Keratinocyte (primary cell): Measurements from ENCODE around the gene LRATD1. TPM values are rescaled to one million over a fixed set of nuclear protein-coding genes. Genes with fewer than 3 reads are reported as not detected.

Experiments
- DNase-seq: peaks from one replicate; pipeline ENCODE4 v3.0.0-alpha.2; 2011; ENCODE audit warnings: low read depth, missing footprints, low spot score
- FAIRE-seq: peaks from 2 replicates; lab custom pipeline; 2011; peaks lifted over from hg19 to GRCh38; lab: Jason Lieb, UNC
- H2AFZ ChIP-seq: 2 replicates; pipeline ENCODE4 v1.6.0; 2012; ENCODE audit warnings: low read length, control low read depth, inconsistent platforms; ENCODE audit not compliant: control insufficient read depth
- H3K27ac ChIP-seq: 2 replicates; pipeline ENCODE4 v1.5.1; 2011; ENCODE audit warnings: low read length; ENCODE audit not compliant: control insufficient read depth, insufficient read depth
- H3K27me3 ChIP-seq: 3 replicates; pipeline ENCODE4 v1.6.0; 2011; ENCODE audit warnings: low read length; ENCODE audit not compliant: control insufficient read depth, insufficient read depth; ENCODE audit errors: extremely low read depth
- H3K36me3 ChIP-seq, 2 experiments: 2 replicates in 1 of 2; 3 replicates in 1 of 2; pipeline ENCODE4 v1.5.1; 2011; ENCODE audit warnings: low read length in 2 of 2, mild to moderate bottlenecking in 1 of 2; ENCODE audit not compliant: control insufficient read depth in 2 of 2, insufficient read depth in 2 of 2; ENCODE audit errors: extremely low read depth in 1 of 2
- H3K4me1 ChIP-seq: 3 replicates; pipeline ENCODE4 v1.5.1; 2011; ENCODE audit warnings: low read length; ENCODE audit not compliant: control insufficient read depth, insufficient read depth; ENCODE audit errors: extremely low read depth
- H3K4me2 ChIP-seq: 3 replicates; pipeline ENCODE4 v1.6.0; 2011; ENCODE audit warnings: low read depth, low read length; ENCODE audit not compliant: control insufficient read depth, insufficient read depth; ENCODE audit errors: extremely low read depth
- H3K4me3 ChIP-seq, 3 experiments: fragments of 200-600 bp in 1 of 3; sonication (generic) in 1 of 3; 2 replicates in 2 of 3; 3 replicates in 1 of 3; pipeline ENCODE4 v1.5.1; 2011 to 2016; ENCODE audit warnings: low read length in 3 of 3, mild to moderate bottlenecking in 3 of 3, control low read depth in 2 of 3, inconsistent platforms in 1 of 3, low read depth in 1 of 3, mixed read lengths in 1 of 3, mixed run types in 1 of 3, moderate library complexity in 1 of 3; ENCODE audit not compliant: control insufficient read depth in 2 of 3, insufficient read depth in 2 of 3; ENCODE audit errors: extremely low read depth in 1 of 3
- H3K79me2 ChIP-seq: 2 replicates; pipeline ENCODE4 v1.6.0; 2012; ENCODE audit warnings: low read length; ENCODE audit not compliant: control insufficient read depth, insufficient read depth
- H3K9ac ChIP-seq: 3 replicates; pipeline ENCODE4 v1.6.0; 2011; ENCODE audit warnings: low read length; ENCODE audit not compliant: control insufficient read depth, insufficient read depth; ENCODE audit errors: extremely low read depth
- H3K9me1 ChIP-seq: 3 replicates; pipeline ENCODE4 v1.6.0; 2011; ENCODE audit warnings: low read length; ENCODE audit not compliant: control insufficient read depth, insufficient read depth; ENCODE audit errors: extremely low read depth
- H3K9me3 ChIP-seq: 2 replicates; pipeline ENCODE4 v1.5.1; 2012; ENCODE audit warnings: low read depth, low read length; ENCODE audit not compliant: control insufficient read depth
- H4K20me1 ChIP-seq: 3 replicates; pipeline ENCODE4 v1.6.0; 2011; ENCODE audit warnings: low read length; ENCODE audit not compliant: control insufficient read depth, insufficient read depth; ENCODE audit errors: extremely low read depth
- CTCF ChIP-seq, 3 experiments: IDR thresholded peaks in 1 of 3; conservative IDR thresholded peaks in 1 of 3; optimal IDR thresholded peaks in 1 of 3; 2 replicates in 2 of 3; 3 replicates in 1 of 3; pipeline versions ENCODE3 to v1.5.1; 2011; ENCODE audit warnings: low read length in 3 of 3, mild to moderate bottlenecking in 3 of 3, moderate library complexity in 2 of 3, control low read depth in 1 of 3, inconsistent platforms in 1 of 3; ENCODE audit not compliant: insufficient read depth in 2 of 3; ENCODE audit errors: extremely low read depth in 1 of 3
- EZH2 ChIP-seq: IDR thresholded peaks from one replicate; pipeline ENCODE4 v1.6.1; 2012; ENCODE audit warnings: inconsistent platforms, mild to moderate bottlenecking, low read length, moderate library complexity
- dilution Hi-C: fragments of 300-500 bp; cut with MboI; formaldehyde crosslinking; loops from one replicate; pipeline ENCODE4 v1.7.0; 2020; ENCODE audit warnings: low sequenced_read_pairs; ENCODE audit not compliant: extremely low pct_ligation_motif_present
- polyA plus RNA-seq, 5 experiments: library from polyadenylated mRNA; depleted of rRNA in 3 of 5; stranded (reverse) in 3 of 5; stranded (forward) in 1 of 5; unstranded in 1 of 5; fragments of >200 nt; gene quantifications; 1 replicate in 1 of 5; 2 replicates in 3 of 5; 3 replicates in 1 of 5; pipeline versions ENCODE4 v1.2.1 to v1.2.3, GENCODE V29; 2011 to 2012; ENCODE audit warnings: missing spikeins in 2 of 5, low read depth in 1 of 5, low replicate concordance in 1 of 5

The LRATD1 gene
- polyA plus RNA-seq, 1 donor (not counting 4 experiments of a cell fraction or from before 2014, with no cell fraction given), result 4.3 TPM

DNA sequence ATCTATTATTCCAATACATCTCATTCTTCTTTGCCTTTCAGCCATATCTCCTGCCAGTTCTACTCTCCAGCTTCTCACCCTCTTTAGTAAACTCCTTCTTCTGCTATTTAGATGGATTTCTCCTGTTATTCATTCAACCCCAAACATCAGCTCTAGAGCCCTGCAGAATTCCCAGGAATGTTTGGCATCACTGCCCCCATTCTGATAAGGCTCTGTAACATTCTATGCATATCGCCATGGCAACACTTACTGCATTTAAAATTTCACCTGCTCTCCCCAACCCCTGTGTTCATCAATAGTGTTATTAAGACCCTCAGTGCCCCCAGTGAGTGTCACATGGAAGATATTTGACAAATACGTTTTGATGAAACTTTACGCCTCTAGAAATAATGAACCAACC is 28.6 kb downstream of the LRATD1 start:
- FAIRE-seq, result no peak
- Histone ChIP-seq H3K4me3 (no peak overlapping the region), H3K9me1 (no peaks in the 10 kb centered on the region), H3K4me1 (no peaks in the 10 kb centered on the region), H3K9ac (no peak overlapping the region), H3K4me2 (no peak overlapping the region), H3K27ac (no peak overlapping the region), H3K27me3 (no peaks in the 10 kb centered on the region), H3K79me2 (no peaks in the 10 kb centered on the region), H3K9me3 (no peaks in the 10 kb centered on the region), H2AFZ (no peak overlapping the region), H4K20me1 (no peaks in the 10 kb centered on the region), H3K36me3 (no peaks in the 10 kb centered on the region)
- no peak for DNase-seq
- dilution Hi-C loops, result no loop called here
- TF ChIP-seq CTCF (optimal IDR thresholded peaks at IDR 0.05 in 1 of 3, IDR thresholded peaks at IDR 0.05 in 1 of 3, conservative IDR thresholded peaks at IDR 0.05 in 1 of 3; ENCODE audit: extremely low read depth in 1 of 3, insufficient read depth in 2 of 3, low read length in 3 of 3) (no peak), EZH2 (no peak)

- FAIRE-seq, result no peak
These were observed 40.9 kb downstream of the LRATD1 start for GRCh38 chr2:14673351-14673875.

More at GRCh38 chr2:14673351-14673875, 40.9 kb downstream of the LRATD1 start:
- no peak overlapping the region for H3K27ac ChIP-seq
- no peaks in the 10 kb centered on the region for H3K9me1 ChIP-seq
- H3K9ac ChIP-seq, result no peak overlapping the region
- no peaks in the 10 kb centered on the region for H3K4me1 ChIP-seq
- dilution Hi-C loops, result no loop called here
- no peaks in the 10 kb centered on the region for H3K27me3 ChIP-seq
- H3K79me2 ChIP-seq, result no peaks in the 10 kb centered on the region
- H2AFZ ChIP-seq, result no peak overlapping the region
- TF ChIP-seq CTCF (optimal IDR thresholded peaks at IDR 0.05 in 1 of 3, IDR thresholded peaks at IDR 0.05 in 1 of 3, conservative IDR thresholded peaks at IDR 0.05 in 1 of 3; ENCODE audit: extremely low read depth in 1 of 3, insufficient read depth in 2 of 3, low read length in 3 of 3) (no peak), EZH2 (no peak)
- H3K4me3 ChIP-seq, result no peak overlapping the region
- no peak for DNase-seq
- H3K9me3 ChIP-seq, result no peaks in the 10 kb centered on the region
- H3K36me3 ChIP-seq, result no peaks in the 10 kb centered on the region
- H3K4me2 ChIP-seq, result no peak overlapping the region
- H4K20me1 ChIP-seq, result no peaks in the 10 kb centered on the region
